Coronary artery (tissue), 2 donors: ENCODE measurements around the gene SLC46A2.
A peak's percentile ranks its signal among the peaks of the same experiment; 100 is the strongest.

Experiments
- DNase-seq: peaks from one replicate; pipeline ENCODE4 v3.0.0-alpha.2; 2017; ENCODE audit warnings: low spot score
- H3K27ac ChIP-seq, 2 donors: fragments of 200-600 bp; sonication (generic); one replicate each; pipeline ENCODE4 v1.5.1; 2016 to 2019
- H3K4me3 ChIP-seq: fragments of 200-600 bp; sonication (generic); 2 replicates; pipeline ENCODE4 v1.5.1; 2016; ENCODE audit warnings: mild to moderate bottlenecking, moderate library complexity
- TF ChIP-seq, protein P1 (sequence below): fragments of 200-600 bp; sonication (generic); IDR thresholded peaks from one replicate; pipeline ENCODE4 v1.5.1; 2019; ENCODE audit warnings: antibody characterized with exemption

SLC46A2 gene

DNA sequence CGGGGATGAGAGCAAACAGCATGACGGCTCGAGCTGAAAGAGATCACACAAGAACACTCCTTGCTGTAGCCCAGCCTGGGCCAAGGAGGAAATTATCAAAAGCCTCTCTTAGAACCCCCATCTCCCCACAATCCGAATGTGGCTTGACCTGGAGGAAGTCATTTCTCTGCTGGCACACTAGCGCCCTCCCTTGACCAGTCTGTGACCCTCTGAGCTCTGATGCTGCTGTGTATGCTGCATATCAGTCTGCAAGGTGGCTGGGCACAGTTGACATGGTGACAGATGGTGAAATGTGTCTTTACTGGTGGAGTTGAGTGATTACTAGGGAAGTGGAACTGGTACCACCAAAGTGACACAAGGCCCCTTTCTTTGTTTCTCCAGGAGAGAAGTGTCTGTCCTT is 3.3 kb downstream of the SLC46A2 start:
- peak; percentile 22 for DNase-seq
- TF ChIP-seq, protein P1, sequence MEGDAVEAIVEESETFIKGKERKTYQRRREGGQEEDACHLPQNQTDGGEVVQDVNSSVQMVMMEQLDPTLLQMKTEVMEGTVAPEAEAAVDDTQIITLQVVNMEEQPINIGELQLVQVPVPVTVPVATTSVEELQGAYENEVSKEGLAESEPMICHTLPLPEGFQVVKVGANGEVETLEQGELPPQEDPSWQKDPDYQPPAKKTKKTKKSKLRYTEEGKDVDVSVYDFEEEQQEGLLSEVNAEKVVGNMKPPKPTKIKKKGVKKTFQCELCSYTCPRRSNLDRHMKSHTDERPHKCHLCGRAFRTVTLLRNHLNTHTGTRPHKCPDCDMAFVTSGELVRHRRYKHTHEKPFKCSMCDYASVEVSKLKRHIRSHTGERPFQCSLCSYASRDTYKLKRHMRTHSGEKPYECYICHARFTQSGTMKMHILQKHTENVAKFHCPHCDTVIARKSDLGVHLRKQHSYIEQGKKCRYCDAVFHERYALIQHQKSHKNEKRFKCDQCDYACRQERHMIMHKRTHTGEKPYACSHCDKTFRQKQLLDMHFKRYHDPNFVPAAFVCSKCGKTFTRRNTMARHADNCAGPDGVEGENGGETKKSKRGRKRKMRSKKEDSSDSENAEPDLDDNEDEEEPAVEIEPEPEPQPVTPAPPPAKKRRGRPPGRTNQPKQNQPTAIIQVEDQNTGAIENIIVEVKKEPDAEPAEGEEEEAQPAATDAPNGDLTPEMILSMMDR = no peak
- Histone ChIP-seq H3K27ac (no peak overlapping the region), H3K4me3 (no peak overlapping the region)

DNA sequence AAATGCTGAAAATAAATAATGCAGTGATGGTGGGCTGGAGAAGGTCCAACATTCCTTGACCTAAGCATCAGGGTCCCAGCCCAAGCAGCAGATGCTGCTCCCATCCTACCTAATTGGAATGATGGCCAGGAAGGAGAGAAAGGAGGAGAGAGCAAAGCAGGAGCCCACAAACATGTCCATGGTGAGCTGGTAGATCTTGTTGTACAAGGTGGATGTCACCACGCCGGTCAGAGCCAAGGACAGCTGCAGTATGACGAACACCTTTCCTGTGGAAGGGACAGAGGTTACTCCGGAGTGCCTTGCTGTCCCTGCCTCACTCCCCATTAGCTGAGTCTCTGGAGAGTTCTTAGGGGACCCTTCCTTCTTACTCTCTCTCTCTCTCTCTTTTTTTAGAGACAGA is 4.3 kb downstream of the SLC46A2 start:
- TF ChIP-seq, protein P1 = no peak
- Histone ChIP-seq H3K27ac (no peak overlapping the region), H3K4me3 (no peak overlapping the region)
- peak; percentile 38 for DNase-seq

- no peak overlapping the region for H3K4me3 ChIP-seq
- no peak for DNase-seq
- H3K27ac ChIP-seq = no peak overlapping the region
- TF ChIP-seq, protein P1 = no peak
These were observed 5.4 kb downstream of the SLC46A2 start for GRCh38 chr9:112885324-112885723.

GRCh38 chr9:112884721-112885120 is 6.0 kb downstream of the SLC46A2 start:
- Histone ChIP-seq H3K4me3 (no peak overlapping the region), H3K27ac (no peak overlapping the region)
- TF ChIP-seq, protein P1 = no peak
- peak; percentile 28 for DNase-seq

- DNase-seq = peak; percentile 52
- Histone ChIP-seq H3K27ac (no peak overlapping the region), H3K4me3 (no peak overlapping the region)
- TF ChIP-seq, protein P1 = no peak
These were observed 6.6 kb downstream of the SLC46A2 start for GRCh38 chr9:112884101-112884500.

- Histone ChIP-seq H3K4me3 (no peak overlapping the region), H3K27ac (no peak overlapping the region)
- TF ChIP-seq, protein P1 = no peak
- no peak for DNase-seq
These were observed 9.3 kb downstream of the SLC46A2 start for GRCh38 chr9:112881331-112881730.

- Histone ChIP-seq H3K4me3 (no peak overlapping the region), H3K27ac (no peak overlapping the region)
- TF ChIP-seq, protein P1 = no peak
- no peak for DNase-seq
These were observed 10.0 kb downstream of the SLC46A2 start for GRCh38 chr9:112880650-112881049.
